Loucy (cell line): ENCODE results near the gene SMARCB1.

Experiments used
- EZH2phosphoT487 ChIP-seq: fragments of 200-600 bp; IDR thresholded peaks from 2 replicates; pipeline ENCODE4 v1.6.1; 2018; ENCODE audit warnings: antibody characterized with exemption, mild to moderate bottlenecking, moderate library complexity, borderline replicate concordance
- TF ChIP-seq, protein P1 (sequence below): fragments of 200-600 bp; sonication (generic); conservative IDR thresholded peaks from 2 replicates; pipeline ENCODE4 v1.5.1; 2014; ENCODE audit warnings: mild to moderate bottlenecking, antibody characterized with exemption, low read length

- TF ChIP-seq, protein P1, sequence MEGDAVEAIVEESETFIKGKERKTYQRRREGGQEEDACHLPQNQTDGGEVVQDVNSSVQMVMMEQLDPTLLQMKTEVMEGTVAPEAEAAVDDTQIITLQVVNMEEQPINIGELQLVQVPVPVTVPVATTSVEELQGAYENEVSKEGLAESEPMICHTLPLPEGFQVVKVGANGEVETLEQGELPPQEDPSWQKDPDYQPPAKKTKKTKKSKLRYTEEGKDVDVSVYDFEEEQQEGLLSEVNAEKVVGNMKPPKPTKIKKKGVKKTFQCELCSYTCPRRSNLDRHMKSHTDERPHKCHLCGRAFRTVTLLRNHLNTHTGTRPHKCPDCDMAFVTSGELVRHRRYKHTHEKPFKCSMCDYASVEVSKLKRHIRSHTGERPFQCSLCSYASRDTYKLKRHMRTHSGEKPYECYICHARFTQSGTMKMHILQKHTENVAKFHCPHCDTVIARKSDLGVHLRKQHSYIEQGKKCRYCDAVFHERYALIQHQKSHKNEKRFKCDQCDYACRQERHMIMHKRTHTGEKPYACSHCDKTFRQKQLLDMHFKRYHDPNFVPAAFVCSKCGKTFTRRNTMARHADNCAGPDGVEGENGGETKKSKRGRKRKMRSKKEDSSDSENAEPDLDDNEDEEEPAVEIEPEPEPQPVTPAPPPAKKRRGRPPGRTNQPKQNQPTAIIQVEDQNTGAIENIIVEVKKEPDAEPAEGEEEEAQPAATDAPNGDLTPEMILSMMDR, result no peak
- no peak for TF ChIP-seq EZH2phosphoT487
Observed at GRCh38 chr22:23827351-23827995, 40.7 kb downstream of the SMARCB1 start.
